Testis (tissue), 2 donors: ENCODE results near the gene KIF25.

Experiments used
- POLR2A ChIP-seq: fragments of 450-650 bp; IDR thresholded peaks from one replicate; pipeline ENCODE4 v1.6.1; 2017; ENCODE audit warnings: antibody characterized with exemption, mild to moderate bottlenecking, moderate library complexity
- TF ChIP-seq, protein P1 (sequence below), 3 experiments: fragments of 450-650 bp in 2 of 3; fragments of 200-600 bp in 1 of 3; sonication (generic) in 1 of 3; IDR thresholded peaks; one replicate each; pipeline ENCODE4 v1.5.1; 2016 to 2019; ENCODE audit warnings: antibody characterized with exemption in 3 of 3, mild to moderate bottlenecking in 2 of 3, moderate library complexity in 1 of 3

DNA sequence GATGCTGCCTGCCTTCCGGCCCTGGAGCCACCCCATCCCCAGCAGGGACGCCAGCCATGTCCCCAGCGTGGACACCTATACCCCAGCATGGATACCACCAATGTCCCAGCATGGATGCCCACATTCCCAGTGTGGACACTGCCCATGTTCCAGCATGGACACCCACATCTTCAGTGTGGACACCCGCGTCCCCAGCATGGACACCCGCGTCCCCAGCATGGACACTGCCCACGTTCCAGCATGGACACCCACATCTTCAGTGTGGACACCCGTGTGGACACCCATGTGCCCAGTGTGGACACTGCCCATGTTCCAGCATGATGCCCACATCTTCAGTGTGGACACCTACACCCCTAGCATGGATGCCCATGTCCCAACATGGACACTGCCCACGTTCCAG is 88.6 kb downstream of the KIF25 start:
- TF ChIP-seq, protein P1, sequence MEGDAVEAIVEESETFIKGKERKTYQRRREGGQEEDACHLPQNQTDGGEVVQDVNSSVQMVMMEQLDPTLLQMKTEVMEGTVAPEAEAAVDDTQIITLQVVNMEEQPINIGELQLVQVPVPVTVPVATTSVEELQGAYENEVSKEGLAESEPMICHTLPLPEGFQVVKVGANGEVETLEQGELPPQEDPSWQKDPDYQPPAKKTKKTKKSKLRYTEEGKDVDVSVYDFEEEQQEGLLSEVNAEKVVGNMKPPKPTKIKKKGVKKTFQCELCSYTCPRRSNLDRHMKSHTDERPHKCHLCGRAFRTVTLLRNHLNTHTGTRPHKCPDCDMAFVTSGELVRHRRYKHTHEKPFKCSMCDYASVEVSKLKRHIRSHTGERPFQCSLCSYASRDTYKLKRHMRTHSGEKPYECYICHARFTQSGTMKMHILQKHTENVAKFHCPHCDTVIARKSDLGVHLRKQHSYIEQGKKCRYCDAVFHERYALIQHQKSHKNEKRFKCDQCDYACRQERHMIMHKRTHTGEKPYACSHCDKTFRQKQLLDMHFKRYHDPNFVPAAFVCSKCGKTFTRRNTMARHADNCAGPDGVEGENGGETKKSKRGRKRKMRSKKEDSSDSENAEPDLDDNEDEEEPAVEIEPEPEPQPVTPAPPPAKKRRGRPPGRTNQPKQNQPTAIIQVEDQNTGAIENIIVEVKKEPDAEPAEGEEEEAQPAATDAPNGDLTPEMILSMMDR (IDR thresholded peaks at IDR 0.05) = no peak
- no peak for TF ChIP-seq POLR2A
